NCI-H748 treated with DMSO at 0.1 percent for 48 hours (cell line): Measurements from ENCODE around the gene GPR158.

ENCODE experiments used
- DNase-seq: peaks from one replicate; lab custom pipeline; 2025; lab: John Stamatoyannopoulos, UW

GPR158 gene

GRCh38 chr10:25206693-25207414 is 32.1 kb downstream of the GPR158 start:
- no peak for DNase-seq

- no peak for DNase-seq
These were observed 34.8 kb downstream of the GPR158 start for GRCh38 chr10:25209618-25210017.

GRCh38 chr10:25210265-25210664 is 35.5 kb downstream of the GPR158 start:
- no peak for DNase-seq

- no peak for DNase-seq
These were observed 45.4 kb downstream of the GPR158 start for GRCh38 chr10:25220156-25220555.

- DNase-seq: no peak
These were observed 47.4 kb downstream of the GPR158 start for GRCh38 chr10:25222085-25222660.

- peak; percentile 4 for DNase-seq
These were observed 52.2 kb downstream of the GPR158 start for GRCh38 chr10:25226775-25227682.

- no peak for DNase-seq
These were observed 57.0 kb downstream of the GPR158 start for GRCh38 chr10:25231751-25232150.

- no peak for DNase-seq
These were observed 57.4 kb downstream of the GPR158 start for GRCh38 chr10:25232204-25232603.

- no peak for DNase-seq
These were observed 70.4 kb downstream of the GPR158 start for GRCh38 chr10:25245165-25245564.

GRCh38 chr10:25257646-25258045 is 82.8 kb downstream of the GPR158 start:
- no peak for DNase-seq

- DNase-seq: no peak
These were observed 86.3 kb downstream of the GPR158 start for GRCh38 chr10:25261110-25261509.

- peak; percentile 91 for DNase-seq
These were observed 86.8 kb downstream of the GPR158 start for GRCh38 chr10:25261558-25261957.

GRCh38 chr10:25263931-25264330 is 89.1 kb downstream of the GPR158 start:
- DNase-seq: no peak

GRCh38 chr10:25278180-25278579 is 103.4 kb downstream of the GPR158 start:
- DNase-seq: no peak

GRCh38 chr10:25280076-25280475 is 105.3 kb downstream of the GPR158 start:
- no peak for DNase-seq

GRCh38 chr10:25280573-25280972 is 105.8 kb downstream of the GPR158 start:
- no peak for DNase-seq

- DNase-seq: no peak
These were observed 111.0 kb downstream of the GPR158 start for GRCh38 chr10:25285809-25286208.

GRCh38 chr10:25288181-25288580 is 113.4 kb downstream of the GPR158 start:
- no peak for DNase-seq

GRCh38 chr10:25294032-25294926 is 119.5 kb downstream of the GPR158 start:
- DNase-seq: no peak

GRCh38 chr10:25296324-25296723 is 121.5 kb downstream of the GPR158 start:
- no peak for DNase-seq

- no peak for DNase-seq
These were observed 122.7 kb downstream of the GPR158 start for GRCh38 chr10:25297466-25297865.

GRCh38 chr10:25300073-25300472 is 125.3 kb downstream of the GPR158 start:
- DNase-seq: no peak
